GM18499 (cell line): ENCODE data around the gene PTPN21.

Experiments
- ATAC-seq: cut with Tn5 transposase; IDR thresholded peaks from one replicate; pipeline ENCODE4 v1.9.1; 2021; ENCODE audit warnings: moderate number of reproducible peaks; ENCODE audit not compliant: insufficient read depth, unreplicated experiment

Gene PTPN21

DNA sequence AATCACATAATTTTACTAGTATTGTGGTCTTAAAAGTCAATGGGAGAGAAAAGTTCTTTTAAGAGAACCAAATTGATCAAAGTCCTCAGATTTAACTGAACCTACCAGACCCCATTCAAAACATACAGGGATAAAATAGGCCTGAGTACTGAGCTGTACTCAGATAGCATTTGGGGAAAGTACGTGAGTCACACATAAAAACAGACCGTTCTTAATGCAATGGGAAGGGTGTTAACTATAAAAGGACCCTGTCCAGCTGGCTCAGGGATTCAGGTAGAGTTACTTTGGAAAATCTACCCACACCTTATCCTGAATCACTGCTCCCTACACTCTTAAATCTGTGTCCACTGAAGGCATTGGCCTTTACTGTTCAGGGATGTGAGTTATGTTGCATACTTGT, 78.0 kb downstream of the PTPN21 start:
- no peak for ATAC-seq

DNA sequence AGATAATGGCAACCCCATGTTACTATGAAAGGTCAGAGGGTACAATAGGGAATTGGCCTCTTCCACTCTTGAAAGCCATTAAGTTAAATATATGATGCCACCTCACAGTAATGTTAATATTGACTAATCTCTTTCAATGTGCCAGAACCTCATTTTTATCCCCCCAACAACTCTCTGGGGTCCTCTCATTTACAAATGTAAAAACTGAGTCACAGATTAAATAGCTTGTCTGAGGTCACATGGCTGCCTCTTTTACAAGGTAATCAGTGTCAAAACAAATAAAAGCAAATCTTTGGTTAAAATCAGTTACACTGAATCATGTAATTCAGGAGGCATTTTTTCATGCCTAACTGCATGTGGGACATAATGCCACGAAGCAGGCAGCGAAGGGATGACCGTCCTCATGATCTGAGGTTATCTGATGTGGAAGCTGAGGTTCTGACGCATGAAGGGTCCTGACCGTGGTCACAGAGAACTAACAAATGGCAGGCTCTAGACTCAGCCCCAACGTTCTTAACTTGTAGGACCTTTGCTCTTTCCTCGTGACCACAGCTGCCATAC, 78.5 kb downstream of the PTPN21 start:
- no peak for ATAC-seq

DNA sequence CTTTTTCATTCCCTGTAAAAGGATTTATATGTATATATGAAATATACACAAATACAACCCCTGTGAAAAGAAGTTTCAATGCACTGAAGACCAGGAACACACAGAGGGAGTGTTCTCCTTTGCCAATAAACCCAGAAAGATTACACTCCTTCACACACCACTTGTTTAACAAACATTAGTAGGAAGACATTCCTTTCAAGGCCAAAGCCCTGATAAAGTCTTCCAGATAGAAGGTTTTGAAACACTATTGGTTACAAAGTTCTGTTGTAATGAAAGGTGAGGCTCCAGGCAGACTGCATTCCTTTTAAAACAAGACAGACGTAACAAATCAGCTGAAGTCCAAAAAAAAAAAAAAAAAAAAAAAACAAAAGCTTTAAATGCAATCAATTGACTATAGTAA, 81.0 kb downstream of the PTPN21 start:
- no peak for ATAC-seq

GRCh38 chr14:88470542-88471440, 84.0 kb downstream of the PTPN21 start:
- ATAC-seq, result no peak

GRCh38 chr14:88468406-88468805, 86.4 kb downstream of the PTPN21 start:
- no peak for ATAC-seq

GRCh38 chr14:88463318-88463717, 91.5 kb downstream of the PTPN21 start:
- no peak for ATAC-seq

- ATAC-seq, result no peak
These were observed 99.9 kb downstream of the PTPN21 start for GRCh38 chr14:88454886-88455285.

GRCh38 chr14:88452231-88452630, 102.6 kb downstream of the PTPN21 start:
- no peak for ATAC-seq

- no peak for ATAC-seq
These were observed 115.7 kb downstream of the PTPN21 start for GRCh38 chr14:88439088-88439487.

DNA sequence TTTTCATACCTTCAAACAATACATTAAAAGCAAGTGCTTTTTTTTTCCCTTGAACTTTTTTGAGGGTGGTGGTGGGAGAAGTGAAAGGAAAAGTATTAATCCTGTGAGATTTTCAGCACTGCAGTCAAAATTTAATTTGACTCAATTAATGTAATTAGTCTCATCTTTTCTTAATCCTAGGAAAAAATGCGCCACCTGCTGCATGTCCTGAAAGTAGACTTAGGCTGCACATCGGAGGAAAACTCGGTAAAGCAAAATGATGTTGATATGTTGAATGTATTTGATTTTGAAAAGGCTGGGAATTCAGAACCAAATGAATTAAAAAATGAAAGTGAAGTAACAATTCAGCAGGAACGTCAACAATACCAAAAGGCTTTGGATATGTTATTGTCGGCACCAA, 117.1 kb downstream of the PTPN21 start:
- no peak for ATAC-seq

DNA sequence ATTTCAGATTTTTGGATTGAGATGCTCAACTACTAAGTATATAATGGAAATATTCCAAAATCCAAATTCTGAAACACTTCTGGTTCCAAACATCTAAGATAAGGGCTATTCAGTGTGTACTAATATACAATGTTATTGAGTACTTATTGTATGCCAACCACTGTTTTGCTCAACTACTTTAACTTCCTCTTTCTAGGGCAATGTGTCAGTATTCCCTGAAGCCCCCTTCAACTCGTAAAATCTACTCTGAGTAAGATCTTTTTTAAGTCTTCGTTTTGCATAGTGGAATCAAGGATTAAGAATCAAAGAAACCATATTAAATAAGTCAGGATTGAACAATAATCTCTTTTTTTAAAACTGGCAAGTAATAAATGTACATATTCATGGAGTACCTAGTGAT, 123.8 kb downstream of the PTPN21 start:
- no peak for ATAC-seq

DNA sequence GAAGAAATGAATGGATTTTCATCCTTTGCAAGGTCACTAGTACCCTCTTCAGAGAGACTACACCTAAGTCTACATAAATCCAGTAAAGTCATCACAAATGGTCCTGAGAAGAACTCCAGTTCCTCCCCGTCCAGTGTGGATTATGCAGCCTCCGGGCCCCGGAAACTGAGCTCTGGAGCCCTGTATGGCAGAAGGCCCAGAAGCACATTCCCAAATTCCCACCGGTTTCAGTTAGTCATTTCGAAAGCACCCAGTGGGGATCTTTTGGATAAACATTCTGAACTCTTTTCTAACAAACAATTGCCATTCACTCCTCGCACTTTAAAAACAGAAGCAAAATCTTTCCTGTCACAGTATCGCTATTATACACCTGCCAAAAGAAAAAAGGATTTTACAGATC, 128.5 kb downstream of the PTPN21 start:
- no peak for ATAC-seq

GRCh38 chr14:88424573-88424972, 130.2 kb downstream of the PTPN21 start:
- no peak for ATAC-seq

DNA sequence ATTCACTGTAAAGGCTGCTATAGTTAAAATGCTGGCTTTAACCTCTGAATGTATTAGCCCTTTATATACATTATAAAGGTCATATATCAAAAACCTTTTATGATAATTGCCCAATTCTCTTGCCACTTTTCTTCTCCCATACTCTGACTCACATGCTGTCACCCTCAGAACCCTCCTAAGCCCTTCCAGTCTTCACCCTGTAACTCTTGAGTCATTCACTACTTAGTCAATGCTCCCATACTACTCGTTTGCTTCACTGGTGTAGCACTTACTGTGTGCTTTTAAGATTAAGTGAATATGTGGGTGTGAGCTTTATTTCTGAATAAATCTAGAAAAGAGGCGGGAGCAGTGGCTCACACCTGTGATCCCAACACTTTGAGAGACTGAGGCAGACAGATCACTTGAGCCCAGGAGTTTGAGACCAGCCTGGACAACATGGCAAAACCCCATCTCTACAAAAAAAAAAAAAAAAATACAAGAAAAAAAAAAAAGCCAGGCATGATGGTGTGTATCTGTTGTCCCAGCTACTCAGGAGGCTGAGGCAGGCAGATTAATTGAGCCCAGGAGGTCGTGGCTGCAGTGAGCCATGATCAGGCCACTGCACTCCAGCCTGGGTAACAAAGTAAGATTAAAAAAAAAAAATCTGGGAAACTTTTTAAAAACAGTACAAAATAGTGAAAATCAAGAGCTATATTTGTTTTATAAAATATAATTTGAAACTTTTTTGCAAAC, 131.7 kb downstream of the PTPN21 start:
- ATAC-seq, result no peak

GRCh38 chr14:88422047-88422446, 132.8 kb downstream of the PTPN21 start:
- no peak for ATAC-seq

DNA sequence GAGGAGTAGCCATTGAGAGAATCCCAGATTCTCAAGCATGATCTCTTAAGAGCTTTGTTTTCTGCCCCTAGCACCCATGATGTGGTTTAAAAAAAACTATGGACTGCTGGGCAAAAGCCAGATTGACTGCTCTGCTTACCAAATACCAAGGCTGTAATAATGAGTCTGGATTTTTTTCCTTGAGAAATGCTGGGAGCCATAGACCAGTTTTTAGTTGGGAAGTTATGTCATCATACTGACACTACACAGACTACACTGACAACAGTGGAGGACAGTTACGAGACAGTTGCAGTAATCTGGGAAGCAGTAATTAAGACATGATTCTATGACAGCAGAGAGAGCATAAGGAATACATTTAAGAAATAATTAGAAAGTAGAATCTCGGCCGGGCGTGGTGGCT, 133.5 kb downstream of the PTPN21 start:
- no peak for ATAC-seq

GRCh38 chr14:88420187-88420586, 134.6 kb downstream of the PTPN21 start:
- no peak for ATAC-seq

DNA sequence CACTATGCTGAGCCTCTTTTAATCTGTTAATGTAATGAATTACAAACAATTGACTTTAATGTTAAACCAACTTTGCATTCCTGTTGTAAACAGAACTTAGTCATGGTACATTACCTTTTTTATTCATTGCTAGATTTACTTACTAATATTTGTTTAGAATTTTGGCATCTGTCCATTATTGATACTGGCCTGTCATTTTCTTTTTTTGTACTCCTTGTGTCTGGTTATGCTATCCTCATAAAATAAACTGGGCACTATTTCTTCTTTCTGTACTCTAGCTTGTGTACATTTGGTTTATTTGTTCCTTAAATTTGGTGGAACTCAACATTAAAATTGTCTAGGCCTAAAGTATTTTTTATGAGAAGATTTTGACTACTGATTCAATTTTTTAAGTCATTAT, 137.2 kb downstream of the PTPN21 start:
- ATAC-seq, result no peak
